ENCODE measurements around the gene FAM111A. TPM values are rescaled to one million over a fixed set of nuclear protein-coding genes. Genes with fewer than 3 reads are reported as not detected.

Gene FAM111A
- total RNA-seq, 2 experiments from 2014 or later: 32.8 to 34.4 TPM

GRCh38 chr11:59164028-59164427 is 21.4 kb downstream of the FAM111A start:
- Mint-ChIP-seq H3K27ac (no peak overlapping the region), H3K9me3 (no peaks in the 10 kb centered on the region), H3K4me1 (ENCODE audit: low read depth) (no peaks in the 10 kb centered on the region), H3K36me3 (ENCODE audit: low read depth) (no peaks in the 10 kb centered on the region), H3K27me3 (peaks cover 26% of the 10 kb centered on the region), H3K4me3 (no peak overlapping the region)
- TF ChIP-seq CTCF (IDR thresholded peaks at IDR 0.05): no peak
- Histone ChIP-seq H3K36me3 (ENCODE audit: insufficient read depth, low read length) (no peaks in the 10 kb centered on the region), H3K27me3 (ENCODE audit: control insufficient read depth in 1 of 2, insufficient read depth in 2 of 2, low read length in 2 of 2) (peaks cover 0 to 5% of the 10 kb centered on the region in 2 experiments), H3K4me3 (ENCODE audit: low read length) (no peak overlapping the region), H3K9me3 (ENCODE audit: control insufficient read depth in 1 of 2, insufficient read depth in 1 of 2, low read length in 2 of 2) (no peaks in the 10 kb centered on the region), H3K4me1 (ENCODE audit: insufficient read depth, low read length) (no peaks in the 10 kb centered on the region), H3K27ac (ENCODE audit: low read depth in 1 of 2, low read length in 2 of 2) (no peak overlapping the region)
- ChIA-PET CTCF (interaction anchor here (1.5 kb wide), 1 partner anchor 8 kb away, joined by 3 read pairs; the partner anchor contains the start of gene DTX4), POLR2A (no interaction called here)
- ATAC-seq (ENCODE audit: poor library complexity) (no peak), DNase-seq (no peak)
- intact Hi-C loops (cut with DNase I, micrococcal nuclease): no loop called here

- Mint-ChIP-seq H3K9me3 (no peaks in the 10 kb centered on the region), H3K36me3 (ENCODE audit: low read depth) (peaks cover 5% of the 10 kb centered on the region), H3K27ac (peak within 1 kb of the TSS; percentile 31), H3K4me3 (peak within 1 kb of the TSS; percentile 89), H3K27me3 (peaks cover 8% of the 10 kb centered on the region), H3K4me1 (ENCODE audit: low read depth) (peaks cover 13% of the 10 kb centered on the region)
- peak; percentile 78 to 94 (median 86) for DNase-seq
- intact Hi-C loops (cut with DNase I, micrococcal nuclease): loop anchor here (1.0 to 10.0 kb wide), 8 partner anchors 15 to 503 kb away; no protein-coding TSS in a partner anchor
- ChIA-PET CTCF (interaction anchor here (0.6 to 3.7 kb wide), 30 partner anchors 8 to 1387 kb away, joined by 3 to 51 read pairs (median 4); partner anchors contain the start of genes FAM111A, FAM111B and OSBP), POLR2A (interaction anchor here (0.6 to 2.4 kb wide), 10 partner anchors 10 to 1836 kb away, joined by 3 to 16 read pairs (median 4); partner anchors contain the start of genes FAM111A and SSRP1)
- Histone ChIP-seq H3K27ac (ENCODE audit: low read depth in 1 of 2, low read length in 2 of 2) (no peak within 1 kb of the TSS), H3K4me3 (ENCODE audit: low read length) (peak within 1 kb of the TSS; percentile 73), H3K9me3 (ENCODE audit: control insufficient read depth in 1 of 2, insufficient read depth in 1 of 2, low read length in 2 of 2) (no peaks in the 10 kb centered on the region), H3K4me1 (ENCODE audit: insufficient read depth, low read length) (peaks cover 18% of the 10 kb centered on the region), H3K36me3 (ENCODE audit: insufficient read depth, low read length) (no peaks in the 10 kb centered on the region), H3K27me3 (ENCODE audit: control insufficient read depth in 1 of 2, insufficient read depth in 2 of 2, low read length in 2 of 2) (no peaks in the 10 kb centered on the region)
- peak; percentile 87 for TF ChIP-seq CTCF (IDR thresholded peaks at IDR 0.05)
- peak; percentile 87 for ATAC-seq (ENCODE audit: poor library complexity)
These were observed 29.1 kb downstream of the FAM111A start, which contains the start of gene DTX4 for GRCh38 chr11:59171508-59172322. DTX4 (plus strand) TSS chr11:59172132; CDS start chr11:59172596, 464 bp downstream.

GRCh38 chr11:59172345-59173079 is 29.9 kb downstream of the FAM111A start:
- peaks cover 5% of the 10 kb centered on the region for H3K27me3 Mint-ChIP-seq
- peak overlapping the region; percentile 73 for H3K4me3 ChIP-seq (ENCODE audit: low read length)

More at GRCh38 chr11:59172345-59173079, 29.9 kb downstream of the FAM111A start:
- Histone ChIP-seq H3K36me3 (ENCODE audit: insufficient read depth, low read length) (no peaks in the 10 kb centered on the region), H3K4me1 (ENCODE audit: insufficient read depth, low read length) (peaks cover 18% of the 10 kb centered on the region), H3K27ac (ENCODE audit: low read depth in 1 of 2, low read length in 2 of 2) (no peak overlapping the region), H3K27me3 (ENCODE audit: control insufficient read depth in 1 of 2, insufficient read depth in 2 of 2, low read length in 2 of 2) (no peaks in the 10 kb centered on the region), H3K9me3 (ENCODE audit: control insufficient read depth in 1 of 2, insufficient read depth in 1 of 2, low read length in 2 of 2) (no peaks in the 10 kb centered on the region)
- Mint-ChIP-seq H3K9me3 (no peaks in the 10 kb centered on the region), H3K36me3 (ENCODE audit: low read depth) (peaks cover 5% of the 10 kb centered on the region), H3K27ac (peak overlapping the region; percentile 31), H3K4me1 (ENCODE audit: low read depth) (peaks cover 13% of the 10 kb centered on the region), H3K4me3 (peak overlapping the region; percentile 89)
- TF ChIP-seq CTCF (IDR thresholded peaks at IDR 0.05): no peak
- POLR2A ChIA-PET: interaction anchor here (1.1 to 2.4 kb wide), 8 partner anchors 10 to 111 kb away, joined by 3 to 16 read pairs (median 6); partner anchors contain the start of gene FAM111A
- intact Hi-C loops (cut with DNase I, micrococcal nuclease): loop anchor here (1.0 to 10.0 kb wide), 5 partner anchors 14 to 502 kb away; no protein-coding TSS in a partner anchor
- CTCF ChIA-PET: interaction anchor here (0.6 to 3.7 kb wide), 20 partner anchors 8 to 1387 kb away, joined by 3 to 51 read pairs (median 7); partner anchors contain the start of genes FAM111A and FAM111B
- DNase-seq (peak in 8 of 14 experiments; percentile 3 to 56 (median 18)), ATAC-seq (ENCODE audit: poor library complexity) (peak; percentile 11)
